ENCODE measurements around the gene LRRTM4. TPM values are rescaled to one million over a fixed set of nuclear protein-coding genes. Genes with fewer than 3 reads are reported as not detected.
"Not testable (repeated sequence)": the region's sequence is repeated elsewhere in the genome, so short reads cannot be mapped to it uniquely, and the experiment has no call there.

LRRTM4 gene
- total RNA-seq, 1 donor from 2014 or later = 5.4 TPM

DNA sequence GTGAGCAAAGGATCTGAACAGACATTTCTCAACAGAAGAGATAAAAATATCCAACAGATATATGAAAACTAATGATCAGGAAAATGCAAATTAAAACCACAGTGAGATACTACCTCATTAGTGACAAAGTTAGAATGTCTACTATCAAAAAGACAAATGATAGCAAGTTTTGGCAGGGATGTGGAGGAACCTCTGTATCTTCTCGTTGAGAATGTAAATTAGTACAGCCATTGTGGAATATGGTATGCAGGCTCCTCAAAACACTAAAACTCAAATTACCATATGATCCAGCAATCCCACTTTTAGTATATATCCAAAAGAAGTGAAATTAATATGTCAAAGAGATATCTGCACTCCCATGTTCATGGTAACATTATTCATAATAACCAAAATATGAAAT, 427.1 kb downstream of the LRRTM4 start:
- Mint-ChIP-seq H3K4me3 (no peak overlapping the region), H3K36me3 (no peaks in the 10 kb centered on the region), H3K4me1 (ENCODE audit: unreplicated experiment) (no peaks in the 10 kb centered on the region), H3K9me3 (peaks cover 7% of the 10 kb centered on the region), H3K27me3 (peaks cover 27% of the 10 kb centered on the region), H3K27ac (no peak overlapping the region)
- no peak for DNase-seq (ENCODE audit: extremely low spot score, unreplicated experiment)
- no peak for TF ChIP-seq CTCF (conservative IDR thresholded peaks at IDR 0.05)

- DNase-seq (ENCODE audit: extremely low spot score, unreplicated experiment); H3K4me1 Mint-ChIP-seq (ENCODE audit: unreplicated experiment); H3K36me3 Mint-ChIP-seq; H3K9me3 Mint-ChIP-seq: not testable (repeated sequence)
- Mint-ChIP-seq H3K27ac (peak overlapping the region; percentile 72), H3K27me3 (peaks cover 55% of the 10 kb centered on the region), H3K4me3 (peak overlapping the region; percentile 80)
Observed at GRCh38 chr2:77088424-77088823, 433.8 kb downstream of the LRRTM4 start.

- H3K4me1 Mint-ChIP-seq (ENCODE audit: unreplicated experiment) = peaks cover 5% of the 10 kb centered on the region
- H3K36me3 Mint-ChIP-seq = no peaks in the 10 kb centered on the region
- peak overlapping the region; percentile 80 for H3K4me3 Mint-ChIP-seq
- H3K27me3 Mint-ChIP-seq = peaks cover 52% of the 10 kb centered on the region
- peaks cover 7% of the 10 kb centered on the region for H3K9me3 Mint-ChIP-seq
- peak overlapping the region; percentile 72 for H3K27ac Mint-ChIP-seq
- no peak for TF ChIP-seq CTCF (conservative IDR thresholded peaks at IDR 0.05)
- no peak for DNase-seq (ENCODE audit: extremely low spot score, unreplicated experiment)
Observed at GRCh38 chr2:77087987-77088414, 434.2 kb downstream of the LRRTM4 start.

- no peak for DNase-seq (ENCODE audit: extremely low spot score, unreplicated experiment)
- no peaks in the 10 kb centered on the region for H3K9me3 Mint-ChIP-seq
- no peak overlapping the region for H3K27ac Mint-ChIP-seq
- no peaks in the 10 kb centered on the region for H3K36me3 Mint-ChIP-seq
- TF ChIP-seq CTCF (conservative IDR thresholded peaks at IDR 0.05) = no peak
- peaks cover 42% of the 10 kb centered on the region for H3K27me3 Mint-ChIP-seq
- peaks cover 5% of the 10 kb centered on the region for H3K4me1 Mint-ChIP-seq (ENCODE audit: unreplicated experiment)
- no peak overlapping the region for H3K4me3 Mint-ChIP-seq
Observed at GRCh38 chr2:77086478-77086877, 435.7 kb downstream of the LRRTM4 start.

GRCh38 chr2:77086051-77086450, 436.1 kb downstream of the LRRTM4 start:
- H3K27ac Mint-ChIP-seq = no peak overlapping the region
- no peak overlapping the region for H3K4me3 Mint-ChIP-seq

DNA sequence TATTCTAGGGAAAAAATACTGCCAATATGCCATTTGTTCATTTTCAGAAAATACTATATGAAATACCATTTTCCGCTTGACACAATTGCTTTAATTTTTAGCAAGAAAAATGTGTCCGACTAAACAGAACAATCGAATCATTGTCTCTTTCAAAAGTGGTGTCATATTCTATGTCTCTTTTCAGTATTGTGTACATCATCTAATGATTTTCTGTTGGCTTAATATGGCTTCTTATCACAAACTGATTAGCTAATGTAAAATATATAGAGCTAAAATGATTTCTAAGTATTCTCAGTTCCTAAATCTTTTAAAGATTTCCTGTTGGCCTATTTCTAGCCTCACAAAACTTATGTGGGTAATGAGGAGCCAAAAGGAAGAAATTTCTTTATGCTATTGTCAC, 436.6 kb downstream of the LRRTM4 start:
- Mint-ChIP-seq H3K4me3 (no peak overlapping the region), H3K27ac (no peak overlapping the region), H3K4me1 (ENCODE audit: unreplicated experiment) (peaks cover 5% of the 10 kb centered on the region), H3K36me3 (no peaks in the 10 kb centered on the region), H3K27me3 (peaks cover 32% of the 10 kb centered on the region), H3K9me3 (no peaks in the 10 kb centered on the region)
- TF ChIP-seq CTCF (conservative IDR thresholded peaks at IDR 0.05) = no peak
- DNase-seq (ENCODE audit: extremely low spot score, unreplicated experiment) = no peak

More at GRCh38 chr2:77086051-77086450, 436.1 kb downstream of the LRRTM4 start:
- H3K36me3 Mint-ChIP-seq = no peaks in the 10 kb centered on the region
- H3K27me3 Mint-ChIP-seq = peaks cover 37% of the 10 kb centered on the region
- no peak for DNase-seq (ENCODE audit: extremely low spot score, unreplicated experiment)
- H3K4me1 Mint-ChIP-seq (ENCODE audit: unreplicated experiment) = peaks cover 5% of the 10 kb centered on the region
- TF ChIP-seq CTCF (conservative IDR thresholded peaks at IDR 0.05) = no peak
- no peaks in the 10 kb centered on the region for H3K9me3 Mint-ChIP-seq

All from type B pancreatic cell (in vitro differentiated cells).